NCI-H128 (cell line): ENCODE measurements around the gene NOD2.
A peak's percentile ranks its signal among the peaks of the same experiment; 100 is the strongest.

Source experiments
- DNase-seq: peaks from one replicate; lab custom pipeline; 2025; ENCODE audit not compliant: unreplicated experiment; lab: John Stamatoyannopoulos, UW

NOD2 gene

DNA sequence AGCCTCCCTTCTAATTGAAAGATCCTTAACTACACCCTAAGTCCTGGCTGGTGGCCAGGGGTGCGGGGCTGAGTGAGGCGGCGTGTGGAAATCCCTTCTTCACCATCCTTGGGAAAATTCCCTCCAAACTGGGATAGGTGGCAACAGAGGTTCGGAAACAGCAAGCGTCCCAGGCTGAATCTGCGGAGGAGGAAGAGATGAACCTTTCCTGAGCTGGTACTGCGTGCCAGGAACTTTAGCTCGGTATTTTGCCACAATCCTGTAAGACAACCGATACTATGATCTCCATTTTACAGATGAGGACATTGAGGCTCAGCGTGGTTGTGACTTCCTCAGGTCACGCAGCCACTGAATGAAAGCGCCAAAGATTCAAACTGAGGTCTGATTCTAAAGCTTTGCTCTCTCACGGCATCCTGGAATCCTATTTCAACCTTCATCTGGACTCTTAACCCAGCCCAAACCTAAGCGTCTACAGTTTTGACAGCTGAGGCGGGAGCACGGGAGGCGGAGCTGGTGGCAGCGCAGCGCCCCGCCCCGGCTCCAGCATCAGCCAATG, 47.9 kb downstream of the NOD2 start:
- DNase-seq: no peak

- peak; percentile 94 for DNase-seq
These were observed 48.6 kb downstream of the NOD2 start, which contains the start of gene CYLD for GRCh38 chr16:50741781-50742575. CYLD (plus strand) TSS chr16:50742086; CDS start chr16:50749699, 7,613 bp downstream.

- DNase-seq: no peak
These were observed 49.3 kb downstream of the NOD2 start for GRCh38 chr16:50742576-50743200.

DNA sequence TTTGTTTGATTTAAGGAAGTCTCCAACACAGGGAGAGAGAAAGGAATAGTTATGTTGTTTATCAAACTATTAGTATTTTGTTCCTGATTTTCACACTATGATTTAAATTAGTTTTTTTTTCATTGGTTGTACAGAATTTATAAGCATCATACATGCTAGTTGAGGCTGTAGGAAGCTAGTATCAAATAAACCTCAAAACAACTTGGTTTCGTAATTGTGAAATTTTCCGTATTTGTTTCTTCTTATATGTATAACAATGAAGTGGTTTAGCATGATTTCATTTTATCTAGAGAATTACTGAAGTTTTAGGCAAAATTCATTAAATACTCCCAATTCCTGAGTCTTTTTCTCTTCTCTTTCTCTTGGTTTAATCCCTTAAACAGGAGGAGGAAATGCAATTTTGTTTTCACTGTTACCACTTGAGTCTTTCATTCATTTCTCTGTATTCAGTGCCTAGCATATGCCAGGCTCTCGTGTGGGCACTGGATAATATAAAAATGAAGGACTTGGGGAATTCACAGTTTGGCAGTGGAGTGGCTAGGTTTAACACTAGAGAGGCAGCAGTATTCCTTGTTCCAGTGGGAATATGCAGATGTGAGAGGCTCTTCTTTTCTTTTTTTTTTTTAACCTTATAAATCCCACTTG, 50.3 kb downstream of the NOD2 start:
- DNase-seq: no peak

- DNase-seq: no peak
These were observed 51.5 kb downstream of the NOD2 start for GRCh38 chr16:50744881-50745280.

DNA sequence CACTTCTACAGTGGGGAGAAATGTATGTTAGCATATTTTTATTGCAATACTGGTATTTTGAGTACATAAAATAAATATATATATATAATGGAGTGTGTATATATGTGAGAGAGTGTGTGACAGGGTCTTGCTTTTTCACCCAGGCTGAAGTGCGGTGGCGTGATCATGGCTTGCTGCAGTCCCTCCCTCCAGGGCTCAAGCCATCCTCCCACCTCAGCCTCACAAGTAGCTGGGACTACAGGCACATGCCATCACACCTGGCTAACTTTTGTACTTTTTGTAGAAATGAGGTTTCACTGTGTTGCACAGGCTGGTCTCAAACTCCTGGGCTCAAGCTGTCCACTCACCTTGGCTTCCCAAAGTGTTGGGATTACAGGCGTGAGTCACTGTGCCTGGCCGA, 52.5 kb downstream of the NOD2 start:
- DNase-seq: no peak

- DNase-seq: no peak
These were observed 54.0 kb downstream of the NOD2 start for GRCh38 chr16:50747207-50747956.

DNA sequence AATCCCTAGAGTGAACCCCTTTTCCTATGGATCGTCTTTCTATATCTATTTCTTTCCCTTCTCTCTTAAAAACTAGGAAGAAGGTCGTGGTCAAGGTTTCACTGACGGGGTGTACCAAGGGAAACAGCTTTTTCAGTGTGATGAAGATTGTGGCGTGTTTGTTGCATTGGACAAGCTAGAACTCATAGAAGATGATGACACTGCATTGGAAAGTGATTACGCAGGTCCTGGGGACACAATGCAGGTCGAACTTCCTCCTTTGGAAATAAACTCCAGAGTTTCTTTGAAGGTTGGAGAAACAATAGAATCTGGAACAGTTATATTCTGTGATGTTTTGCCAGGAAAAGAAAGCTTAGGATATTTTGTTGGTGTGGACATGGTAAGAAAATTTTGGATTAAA, 58.1 kb downstream of the NOD2 start:
- DNase-seq: no peak

- DNase-seq: no peak
These were observed 59.2 kb downstream of the NOD2 start for GRCh38 chr16:50752471-50753235.

DNA sequence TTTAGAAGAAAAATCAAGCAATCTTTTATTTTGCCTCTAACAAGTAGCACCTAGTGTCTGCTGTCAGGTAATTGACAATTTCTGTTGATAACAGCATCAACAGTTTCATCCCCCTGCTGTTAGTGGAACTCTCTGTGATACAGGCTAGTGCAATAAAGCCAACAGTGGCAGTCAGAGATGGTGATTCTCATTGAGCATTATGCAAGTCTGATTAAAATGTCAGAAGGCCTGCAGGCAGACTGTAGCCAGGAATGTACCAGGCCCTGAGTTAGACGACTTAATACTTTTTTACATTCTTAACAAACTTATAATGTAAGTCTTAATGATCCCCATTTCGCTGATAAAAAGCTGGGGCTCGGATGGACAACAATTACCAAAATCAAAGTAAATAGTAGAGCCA, 63.1 kb downstream of the NOD2 start:
- no peak for DNase-seq

DNA sequence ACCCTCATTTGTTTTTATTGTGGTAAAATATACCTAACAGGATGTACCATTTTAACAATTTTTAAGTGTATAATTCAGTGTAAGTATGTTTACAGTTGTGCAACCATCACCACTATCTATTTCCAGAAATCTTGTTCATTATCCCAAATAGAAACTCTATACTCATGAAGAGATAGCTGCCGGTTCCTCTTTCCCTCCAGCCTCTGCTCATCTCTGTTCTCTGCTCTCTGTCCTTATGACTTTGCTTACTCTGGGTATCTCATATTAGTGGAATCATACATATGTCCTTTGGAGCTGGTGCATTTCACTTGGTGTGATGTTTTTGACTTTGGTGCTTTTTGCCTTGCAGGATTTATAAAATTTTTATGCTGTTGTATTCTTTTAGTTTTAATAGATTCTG, 67.9 kb downstream of the NOD2 start:
- DNase-seq: no peak

- no peak for DNase-seq
These were observed 68.8 kb downstream of the NOD2 start for GRCh38 chr16:50762241-50762640.

GRCh38 chr16:50763211-50763610, 69.8 kb downstream of the NOD2 start:
- DNase-seq: no peak

DNA sequence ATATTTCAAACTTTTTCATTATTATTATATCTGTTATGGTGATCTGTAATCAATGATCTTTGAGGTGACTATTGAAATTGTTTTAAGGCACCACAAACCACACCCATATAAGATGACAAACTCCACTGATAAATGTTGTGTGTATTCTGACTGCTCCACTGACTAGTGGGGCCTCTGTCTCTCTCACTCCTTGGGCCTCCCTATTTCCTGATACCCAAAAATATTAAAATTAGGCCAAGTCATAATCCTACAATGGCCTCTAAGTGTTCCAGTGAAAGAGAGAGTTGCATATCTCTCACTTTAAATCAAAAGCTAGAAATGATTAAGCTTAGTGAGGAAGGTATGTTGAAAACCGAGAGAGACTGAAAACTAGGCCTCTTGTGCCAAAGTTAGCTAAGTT, 71.9 kb downstream of the NOD2 start:
- DNase-seq: no peak

DNA sequence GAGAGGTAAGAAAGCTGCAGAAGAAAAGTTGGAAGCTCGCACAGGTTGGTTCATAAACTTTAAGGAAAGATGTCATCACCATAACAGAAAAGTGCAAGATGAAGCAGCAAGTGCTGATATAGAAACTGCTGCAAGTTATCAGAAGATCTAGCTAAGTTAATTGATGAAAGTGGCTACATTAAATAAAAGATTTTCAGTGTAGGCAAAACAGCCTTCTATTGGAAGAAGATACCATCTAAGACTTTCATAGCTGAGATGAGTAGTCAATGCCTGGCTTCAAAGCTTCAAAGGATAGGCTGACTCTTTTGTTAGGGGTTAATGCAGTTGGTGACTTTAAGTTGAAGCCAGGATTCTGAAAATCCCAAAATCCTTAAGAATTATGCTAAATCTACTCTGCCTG, 72.5 kb downstream of the NOD2 start:
- DNase-seq: no peak

DNA sequence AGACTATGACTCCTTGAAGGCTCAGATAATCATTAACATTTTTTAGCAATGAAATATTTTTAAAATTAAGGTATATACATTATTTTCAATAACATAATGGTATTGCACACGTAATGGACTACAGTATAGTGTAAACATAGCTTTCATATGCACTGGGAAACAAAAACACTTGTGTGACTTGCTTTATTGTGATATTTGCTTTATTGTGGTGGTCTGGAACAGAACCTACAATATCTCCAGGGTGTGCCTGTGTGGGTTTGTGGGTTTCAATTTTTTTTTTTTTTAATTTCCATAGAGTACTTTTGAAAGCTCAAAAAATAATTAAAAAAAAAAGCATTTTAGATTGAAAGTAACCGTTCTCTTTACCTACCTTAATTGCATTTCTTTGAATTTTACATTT, 73.8 kb downstream of the NOD2 start:
- no peak for DNase-seq

- no peak for DNase-seq
These were observed 78.0 kb downstream of the NOD2 start for GRCh38 chr16:50771366-50771765.

GRCh38 chr16:50774405-50774804, 81.0 kb downstream of the NOD2 start:
- no peak for DNase-seq

DNA sequence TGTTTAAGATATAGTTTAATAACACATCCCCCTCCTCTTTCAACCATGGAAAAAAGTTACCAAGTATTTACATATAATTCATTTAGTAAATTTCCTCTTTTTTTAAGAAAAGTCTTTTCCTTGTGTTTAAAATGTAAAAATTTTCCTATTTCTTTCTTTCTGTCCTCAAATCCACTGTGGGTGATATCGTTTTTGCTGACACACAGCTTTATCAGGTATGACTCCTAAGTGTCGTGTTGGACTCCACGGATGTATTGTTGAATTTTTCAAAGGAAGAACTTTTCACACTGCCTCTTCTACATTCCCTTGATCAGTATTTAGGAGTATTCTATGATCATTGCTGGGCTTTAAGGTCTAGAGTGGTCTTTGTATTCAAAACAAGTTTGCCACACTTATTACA, 81.6 kb downstream of the NOD2 start:
- no peak for DNase-seq

GRCh38 chr16:50776037-50776436, 82.6 kb downstream of the NOD2 start:
- no peak for DNase-seq
